ENCODE results near the gene PUM1.

DNA sequence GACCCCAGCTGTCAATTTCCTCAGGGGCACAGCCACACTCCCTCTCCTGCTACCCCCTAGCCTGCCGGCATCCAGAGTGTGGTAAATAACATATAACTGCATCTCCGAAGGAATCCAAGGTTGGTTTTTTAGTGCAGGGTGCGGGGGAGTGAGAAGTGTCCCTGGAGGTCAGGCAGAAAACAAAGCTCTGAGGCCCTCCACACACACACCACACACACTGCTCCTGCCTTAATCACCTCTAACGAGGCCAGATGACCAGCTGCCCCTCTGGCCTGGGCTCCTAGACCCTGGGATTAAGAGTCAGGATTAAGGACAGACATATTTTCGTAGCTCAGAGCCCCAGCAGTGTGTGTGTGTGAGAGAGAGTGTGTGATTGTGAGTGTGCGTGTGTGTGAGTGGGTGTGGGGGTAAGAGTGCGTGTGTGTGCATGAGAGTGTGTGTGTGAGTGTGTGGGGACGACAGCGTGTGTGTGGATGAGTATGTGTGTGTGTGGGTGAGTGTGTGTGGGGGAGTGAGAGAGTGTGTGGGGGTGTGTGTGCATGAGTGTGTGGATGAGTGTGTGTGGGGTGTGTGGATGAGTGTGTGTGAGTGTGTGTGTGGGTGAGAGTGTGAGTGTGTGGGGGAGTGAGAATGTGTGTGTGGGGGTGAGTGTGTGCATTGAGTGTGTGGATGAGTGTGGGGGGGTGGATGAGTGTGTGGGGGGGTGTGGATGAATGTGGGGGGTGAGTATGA is 171.6 kb downstream of the PUM1 start:
- TF ChIP-seq, protein P1, sequence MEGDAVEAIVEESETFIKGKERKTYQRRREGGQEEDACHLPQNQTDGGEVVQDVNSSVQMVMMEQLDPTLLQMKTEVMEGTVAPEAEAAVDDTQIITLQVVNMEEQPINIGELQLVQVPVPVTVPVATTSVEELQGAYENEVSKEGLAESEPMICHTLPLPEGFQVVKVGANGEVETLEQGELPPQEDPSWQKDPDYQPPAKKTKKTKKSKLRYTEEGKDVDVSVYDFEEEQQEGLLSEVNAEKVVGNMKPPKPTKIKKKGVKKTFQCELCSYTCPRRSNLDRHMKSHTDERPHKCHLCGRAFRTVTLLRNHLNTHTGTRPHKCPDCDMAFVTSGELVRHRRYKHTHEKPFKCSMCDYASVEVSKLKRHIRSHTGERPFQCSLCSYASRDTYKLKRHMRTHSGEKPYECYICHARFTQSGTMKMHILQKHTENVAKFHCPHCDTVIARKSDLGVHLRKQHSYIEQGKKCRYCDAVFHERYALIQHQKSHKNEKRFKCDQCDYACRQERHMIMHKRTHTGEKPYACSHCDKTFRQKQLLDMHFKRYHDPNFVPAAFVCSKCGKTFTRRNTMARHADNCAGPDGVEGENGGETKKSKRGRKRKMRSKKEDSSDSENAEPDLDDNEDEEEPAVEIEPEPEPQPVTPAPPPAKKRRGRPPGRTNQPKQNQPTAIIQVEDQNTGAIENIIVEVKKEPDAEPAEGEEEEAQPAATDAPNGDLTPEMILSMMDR (conservative IDR thresholded peaks at IDR 0.05 in 1 of 2, IDR thresholded peaks at IDR 0.05 in 1 of 2; ENCODE audit: low read depth in 1 of 2, low read length in 2 of 2), result no peak
- no peak for TF ChIP-seq EZH2 (IDR thresholded peaks at IDR 0.05; ENCODE audit: low read length, missing control alignments)
